Endothelial cell of umbilical vein (primary cell): Measurements from ENCODE around the gene OPRM1. TPM values are rescaled to one million over a fixed set of nuclear protein-coding genes. Genes with fewer than 3 reads are reported as not detected.

Experiments
- BruUV-seq: library from RNA; stranded (reverse); fragments of 400-500 nt; replicated peaks from 2 replicates; lab custom pipeline; 2021; lab: Mats Ljungman, UMichigan
- CTCF ChIA-PET: fragments of 300-600, 350-600 bp; sonication (Branson Sonifier 250); formaldehyde crosslinking; loops from one replicate; lab custom pipeline; 2021; ENCODE audit warnings: antibody characterized with exemption, inconsistent platforms; lab: Charles Lee
- POLR2A ChIA-PET: fragments of 300-600, 350-600 bp; sonication (Branson Sonifier 250); formaldehyde crosslinking; loops from one replicate; lab custom pipeline; 2021; ENCODE audit warnings: antibody characterized with exemption, inconsistent platforms; lab: Charles Lee
- DNase-seq: peaks from one replicate; pipeline ENCODE4 v3.0.0-alpha.2; 2011; ENCODE audit warnings: low read depth, low spot score
- FAIRE-seq: peaks from 2 replicates; lab custom pipeline; 2011; peaks lifted over from hg19 to GRCh38; lab: Jason Lieb, UNC
- H2AFZ ChIP-seq: 2 replicates; pipeline ENCODE4 v1.6.0; 2012; ENCODE audit warnings: low read depth, low read length, control low read depth, inconsistent platforms
- H3K27ac ChIP-seq: 2 replicates; pipeline ENCODE4 v1.5.1; 2011; ENCODE audit warnings: low read depth, mild to moderate bottlenecking, control low read depth, low read length, moderate library complexity; ENCODE audit not compliant: insufficient read depth
- H3K27me3 ChIP-seq, 2 experiments: 2 replicates each; pipeline versions ENCODE4 v1.6.0 to v1.6.1; 2011; ENCODE audit warnings: low read length in 2 of 2, mixed read lengths in 1 of 2; ENCODE audit not compliant: control insufficient read depth in 2 of 2, insufficient read depth in 2 of 2
- H3K36me3 ChIP-seq, 2 experiments: 2 replicates in 1 of 2; 3 replicates in 1 of 2; pipeline ENCODE4 v1.5.1; 2011; ENCODE audit warnings: low read length in 2 of 2, mild to moderate bottlenecking in 1 of 2, moderate library complexity in 1 of 2; ENCODE audit not compliant: control insufficient read depth in 2 of 2, insufficient read depth in 2 of 2; ENCODE audit errors: extremely low read depth in 1 of 2
- H3K4me1 ChIP-seq: 3 replicates; pipeline ENCODE4 v1.5.1; 2011; ENCODE audit warnings: mild to moderate bottlenecking, low read length; ENCODE audit not compliant: control insufficient read depth, insufficient read depth; ENCODE audit errors: extremely low read depth
- H3K4me2 ChIP-seq: 2 replicates; pipeline ENCODE4 v1.6.1; 2011; ENCODE audit warnings: low read length, control low read depth, mixed read lengths; ENCODE audit not compliant: insufficient read depth
- H3K4me3 ChIP-seq, 3 experiments: fragments of 200-600 bp in 1 of 3; sonication (generic), shearing (Covaris generic) in 1 of 3; replicated peaks in 1 of 3; 2 replicates each; pipeline ENCODE4 v1.5.1; 2011 to 2016; ENCODE audit warnings: control low read depth in 3 of 3, low read length in 3 of 3, mild to moderate bottlenecking in 2 of 3, inconsistent platforms in 1 of 3, low read depth in 1 of 3, moderate library complexity in 1 of 3; ENCODE audit not compliant: insufficient read depth in 1 of 3
- H3K79me2 ChIP-seq: 2 replicates; pipeline ENCODE4 v1.6.0; 2012; ENCODE audit warnings: low read length, inconsistent platforms; ENCODE audit not compliant: control insufficient read depth, insufficient read depth
- H3K9ac ChIP-seq: replicated peaks from 2 replicates; pipeline ENCODE3; 2011; ENCODE audit warnings: low read length, control low read depth; ENCODE audit not compliant: insufficient read depth; ENCODE audit errors: extremely low read depth
- H3K9me1 ChIP-seq: replicated peaks from 3 replicates; pipeline ENCODE4 v1.6.0; 2011; ENCODE audit warnings: mild to moderate bottlenecking, low read length; ENCODE audit not compliant: control insufficient read depth, insufficient read depth; ENCODE audit errors: extremely low read depth
- H3K9me3 ChIP-seq: replicated peaks from 2 replicates; pipeline ENCODE4 v1.5.1; 2012; ENCODE audit warnings: low read length, inconsistent platforms; ENCODE audit not compliant: control insufficient read depth, insufficient read depth
- H4K20me1 ChIP-seq: replicated peaks from 2 replicates; pipeline ENCODE3; 2011; ENCODE audit warnings: mild to moderate bottlenecking, low read length; ENCODE audit not compliant: control insufficient read depth, insufficient read depth; ENCODE audit errors: extremely low read depth
- CTCF ChIP-seq, 2 donors: IDR thresholded peaks; 1 replicate in 1 of 2; 2 replicates in 1 of 2; pipeline ENCODE4 v1.5.1; 2011; ENCODE audit warnings: low read length in 2 of 2, mild to moderate bottlenecking in 2 of 2, moderate library complexity in 2 of 2, control low read depth in 1 of 2, inconsistent platforms in 1 of 2, low read depth in 1 of 2; ENCODE audit not compliant: insufficient read depth in 1 of 2; ENCODE audit errors: extremely low read depth in 1 of 2
- EZH2 ChIP-seq: IDR thresholded peaks from 2 replicates; pipeline ENCODE4 v1.6.1; 2012; ENCODE audit warnings: borderline replicate concordance, low read depth, mild to moderate bottlenecking, moderate library complexity, low read length, inconsistent platforms; ENCODE audit not compliant: severe bottlenecking
- FOS ChIP-seq: IDR thresholded peaks from 2 replicates; pipeline ENCODE4 v1.6.1; 2011; ENCODE audit warnings: mild to moderate bottlenecking, low read length, moderate library complexity, borderline replicate concordance; ENCODE audit not compliant: insufficient read depth
- GATA2 ChIP-seq: IDR thresholded peaks from 2 replicates; pipeline ENCODE4 v1.7.0; 2011; ENCODE audit warnings: low read depth, mild to moderate bottlenecking, moderate library complexity, mixed read lengths, low read length; ENCODE audit not compliant: insufficient read length, insufficient read depth
- JUN ChIP-seq: IDR thresholded peaks from 2 replicates; pipeline ENCODE4 v1.6.1; 2011; ENCODE audit warnings: borderline replicate concordance, low read depth; ENCODE audit not compliant: insufficient read length, insufficient read depth
- MYC ChIP-seq: IDR thresholded peaks from one replicate; pipeline ENCODE4 v1.6.1; 2011; ENCODE audit warnings: mild to moderate bottlenecking, low read depth, low read length
- POLR2A ChIP-seq: IDR thresholded peaks from 2 replicates; pipeline ENCODE4 v1.6.1; 2012; ENCODE audit warnings: low read depth, mild to moderate bottlenecking, control low read depth, low read length
- POLR2AphosphoS5 ChIP-seq: IDR thresholded peaks from 2 replicates; pipeline ENCODE4 v1.6.1; 2012; ENCODE audit warnings: low read depth, mild to moderate bottlenecking, control low read depth, low read length, moderate library complexity; ENCODE audit not compliant: insufficient read depth
- dilution Hi-C: fragments of 300-500 bp; cut with MboI; formaldehyde crosslinking; loops from one replicate; pipeline ENCODE4 v1.15.0; 2019; ENCODE audit warnings: low sequenced_read_pairs; ENCODE audit not compliant: extremely low pct_ligation_motif_present
- intact Hi-C: fragments of 100-400 bp; cut with micrococcal nuclease; formaldehyde crosslinking; loops from one replicate; pipeline ENCODE4 v1.10.0; 2022
- polyA plus RNA-seq, 4 experiments: library from polyadenylated mRNA; depleted of rRNA in 3 of 4; stranded (reverse) in 3 of 4; unstranded in 1 of 4; fragments of >200 nt; gene quantifications; 2 replicates each; pipeline versions ENCODE4 v1.2.1 to v1.2.3, GENCODE V29; 2011 to 2012; ENCODE audit warnings: missing spikeins in 1 of 4
- total RNA-seq: library from RNA; stranded (reverse); gene quantifications from 2 replicates; pipeline ENCODE4 v1.2.3, GENCODE V29; 2021
- TF ChIP-seq, protein P1 (sequence below): IDR thresholded peaks from 2 replicates; pipeline ENCODE4 v1.6.1; 2011; ENCODE audit not compliant: insufficient read depth, insufficient read length

Gene OPRM1
- total and polyA plus RNA-seq, 2 donors (not counting 3 experiments of a cell fraction or from before 2014, with no cell fraction given): not detected

DNA sequence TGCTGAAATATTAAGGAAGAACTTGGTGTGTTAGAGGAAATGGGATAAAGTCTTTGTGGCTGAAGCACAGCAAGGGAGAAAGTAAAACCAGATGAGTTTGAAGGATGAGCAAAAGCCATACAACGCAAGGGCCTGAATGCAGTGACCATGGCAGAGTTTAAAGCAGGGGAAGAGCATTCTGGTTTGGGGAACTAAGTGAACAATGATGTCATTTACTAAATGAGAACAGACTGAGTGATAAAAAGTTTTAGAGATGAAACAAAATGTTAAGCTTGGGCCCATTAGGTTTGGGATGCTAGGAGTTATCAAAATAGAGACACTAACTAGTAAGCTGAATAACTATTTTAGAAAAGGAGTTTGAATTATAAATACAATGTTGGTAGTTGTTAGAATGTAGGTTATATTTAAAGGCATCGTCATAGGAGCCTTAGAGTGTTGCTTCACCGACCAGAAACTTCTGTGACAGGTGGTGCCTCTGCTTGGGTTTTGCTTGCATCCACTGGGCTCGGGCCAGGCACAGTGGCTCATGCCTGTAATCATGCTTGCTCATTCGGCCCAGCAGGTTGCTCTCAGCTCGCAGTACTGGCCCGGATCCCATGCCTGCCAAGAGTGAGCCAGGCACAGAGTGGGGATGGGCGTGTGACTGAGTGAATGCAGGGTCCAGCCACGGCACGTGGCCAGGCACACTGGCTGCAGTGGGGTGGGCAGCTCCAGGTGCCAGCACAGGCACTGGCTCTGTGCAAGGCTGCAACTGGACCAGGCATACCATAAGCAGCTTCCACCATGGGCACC lies 37.4 kb upstream of the OPRM1 start:
- TF ChIP-seq POLR2A (no peak), EZH2 (no peak)
- dilution Hi-C loops: no loop called here
- ChIA-PET POLR2A (no interaction called here), CTCF (no interaction called here)
- FAIRE-seq (no peak), DNase-seq (no peak)
- Histone ChIP-seq H3K36me3 (no peaks in the 10 kb centered on the region), H3K9ac (no peak overlapping the region), H3K27me3 (no peaks in the 10 kb centered on the region), H3K4me3 (no peak overlapping the region), H3K9me1 (no peaks in the 10 kb centered on the region), H3K4me2 (no peak overlapping the region), H3K4me1 (no peaks in the 10 kb centered on the region), H3K9me3 (no peaks in the 10 kb centered on the region), H3K79me2 (no peaks in the 10 kb centered on the region), H4K20me1 (no peaks in the 10 kb centered on the region), H3K27ac (no peak overlapping the region), H2AFZ (no peak overlapping the region)
- BruUV-seq: no TSS peak
- intact Hi-C loops: no loop called here

- intact Hi-C loops (no loop called here), dilution Hi-C loops (no loop called here)
- BruUV-seq: no TSS peak
- Histone ChIP-seq H2AFZ (no peak overlapping the region), H3K9me3 (no peaks in the 10 kb centered on the region), H4K20me1 (no peaks in the 10 kb centered on the region), H3K79me2 (no peaks in the 10 kb centered on the region), H3K27ac (no peak overlapping the region), H3K9ac (no peak overlapping the region), H3K4me2 (no peak overlapping the region), H3K9me1 (no peaks in the 10 kb centered on the region), H3K27me3 (no peaks in the 10 kb centered on the region), H3K4me3 (no peak overlapping the region), H3K4me1 (no peaks in the 10 kb centered on the region), H3K36me3 (no peaks in the 10 kb centered on the region)
- POLR2A ChIA-PET: no interaction called here
- DNase-seq (no peak), FAIRE-seq (no peak)
- TF ChIP-seq GATA2 (no peak), POLR2AphosphoS5 (no peak), EZH2 (no peak), JUN (no peak), CTCF (IDR thresholded peaks at IDR 0.05; ENCODE audit: extremely low read depth in 1 of 2, insufficient read depth in 1 of 2, low read depth in 1 of 2, low read length in 2 of 2) (no peak), FOS (no peak), MYC (no peak), POLR2A (no peak)
- TF ChIP-seq, protein P1, sequence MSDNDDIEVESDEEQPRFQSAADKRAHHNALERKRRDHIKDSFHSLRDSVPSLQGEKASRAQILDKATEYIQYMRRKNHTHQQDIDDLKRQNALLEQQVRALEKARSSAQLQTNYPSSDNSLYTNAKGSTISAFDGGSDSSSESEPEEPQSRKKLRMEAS: no peak
- CTCF ChIA-PET: no interaction called here
These were observed 36.1 kb upstream of the OPRM1 start for GRCh38 chr6:154002894-154003293.
